H1 (cell line): ENCODE results near the gene KCNMA1. TPM values are rescaled to one million over a fixed set of nuclear protein-coding genes. Genes with fewer than 3 reads are reported as not detected.

ENCODE experiments used
- CHD1 ChIP-seq: IDR thresholded peaks from 2 replicates; pipeline ENCODE4 v1.6.1; 2012; ENCODE audit warnings: low read depth, low read length, improper control_type of control experiment
- CHD7 ChIP-seq: fragments of 300-600 bp; sonication (generic); IDR thresholded peaks from 2 replicates; pipeline ENCODE4 v1.7.1; 2012; ENCODE audit warnings: low read length, moderate library complexity, mild to moderate bottlenecking, inconsistent platforms; ENCODE audit not compliant: insufficient replicate concordance
- JUND ChIP-seq: IDR thresholded peaks from 2 replicates; pipeline ENCODE4 v1.6.1; 2011; ENCODE audit warnings: mild to moderate bottlenecking, improper control_type of control experiment, low read length
- MAFK ChIP-seq: IDR thresholded peaks from 2 replicates; pipeline ENCODE4 v1.6.1; 2012; ENCODE audit warnings: low read depth, mild to moderate bottlenecking, improper control_type of control experiment, low read length
- TAF1 ChIP-seq: IDR thresholded peaks from 2 replicates; pipeline ENCODE4 v1.6.1; 2011; ENCODE audit warnings: mild to moderate bottlenecking, low read depth, low read length
- YY1 ChIP-seq: IDR thresholded peaks from 2 replicates; pipeline ENCODE4 v1.6.1; 2011; ENCODE audit warnings: low read depth, mild to moderate bottlenecking, low read length
- ZNF274 ChIP-seq: IDR thresholded peaks from 2 replicates; pipeline ENCODE4 v1.7.0; 2012; ENCODE audit warnings: low read length, borderline replicate concordance; ENCODE audit errors: extremely low read depth
- polyA plus RNA-seq, 7 experiments: library from polyadenylated mRNA; depleted of rRNA in 3 of 7; stranded (reverse) in 5 of 7; unstranded in 2 of 7; fragments of >200 nt in 5 of 7; fragments of 200-250 nt in 2 of 7; gene quantifications; 1 replicate in 5 of 7; 2 replicates in 1 of 7; 4 replicates in 1 of 7; pipeline versions ENCODE4 v1.2.1 to v1.2.3, GENCODE V29; 2011 to 2013; ENCODE audit warnings: missing spikeins in 2 of 7, mixed read lengths in 2 of 7
- total RNA-seq: library from RNA; stranded (reverse); fragmentation: NEBNext Ultra II Directional; extraction: Animal tissue kit (Norgen Biotek cat#: 25700); gene quantifications from 2 replicates; pipeline ENCODE4 v1.2.1, GENCODE V29; 2021

KCNMA1 gene
- total and polyA plus RNA-seq, 2 of the 8 experiments (the other 6 are each of a cell fraction or from before 2014, with no cell fraction given): 10.2 to 11.1 TPM

GRCh38 chr10:76993213-76993612 lies 644.4 kb downstream of the KCNMA1 start (continued):
- TF ChIP-seq CHD7 (no peak), JUND (no peak), ZNF274 (no peak), MAFK (no peak), YY1 (no peak), CHD1 (no peak), TAF1 (no peak)
